ENCODE data around the gene TOPAZ1. TPM values are rescaled to one million over a fixed set of nuclear protein-coding genes. Genes with fewer than 3 reads are reported as not detected.

TOPAZ1 gene
- total RNA-seq, 1 experiment from 2014 or later = not detected

- no peak for DNase-seq (ENCODE audit: low read depth)
Measured at GRCh38 chr3:44242721-44243120, 1.0 kb downstream of the TOPAZ1 start.

DNA sequence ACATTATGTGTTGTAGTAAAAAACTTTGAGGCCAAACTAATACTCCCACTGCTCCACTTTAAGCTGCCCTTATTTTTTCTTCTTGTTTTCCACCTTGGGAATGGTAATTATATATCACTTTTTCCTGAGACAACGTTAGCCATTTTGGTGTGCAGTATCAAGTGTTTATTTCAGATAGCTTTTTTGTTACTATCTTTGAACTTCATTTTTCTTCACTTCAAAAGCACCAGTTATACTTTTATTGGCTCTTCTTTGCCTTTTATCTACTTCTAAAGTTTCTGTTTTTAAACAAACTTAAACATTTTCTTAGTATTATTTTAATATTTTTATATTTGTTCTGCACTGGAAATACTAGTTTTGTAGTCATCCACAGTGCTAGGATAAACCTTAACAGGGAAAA, 6.5 kb downstream of the TOPAZ1 start:
- no peak for DNase-seq (ENCODE audit: low read depth)

GRCh38 chr3:44252332-44252959, 10.8 kb downstream of the TOPAZ1 start:
- no peak for DNase-seq (ENCODE audit: low read depth)

DNA sequence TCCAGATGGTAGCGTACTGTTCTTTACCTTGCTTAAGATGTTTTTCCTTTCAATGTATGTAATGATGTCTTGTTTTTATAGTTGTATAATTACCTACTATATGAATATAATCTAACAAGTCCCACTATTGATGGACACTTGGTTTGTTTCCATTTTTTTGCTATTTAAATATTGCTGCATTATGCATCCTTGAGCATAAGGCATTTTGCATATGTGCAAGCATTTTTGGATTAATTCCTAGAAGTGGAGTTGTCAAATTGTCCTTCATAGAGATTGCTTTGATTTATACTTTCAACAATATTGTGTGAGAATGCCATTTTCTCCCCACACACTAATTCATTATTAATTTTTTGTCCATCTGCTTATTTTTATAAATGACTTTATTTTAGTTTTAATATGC, 17.7 kb downstream of the TOPAZ1 start:
- DNase-seq (ENCODE audit: low read depth) = no peak

DNA sequence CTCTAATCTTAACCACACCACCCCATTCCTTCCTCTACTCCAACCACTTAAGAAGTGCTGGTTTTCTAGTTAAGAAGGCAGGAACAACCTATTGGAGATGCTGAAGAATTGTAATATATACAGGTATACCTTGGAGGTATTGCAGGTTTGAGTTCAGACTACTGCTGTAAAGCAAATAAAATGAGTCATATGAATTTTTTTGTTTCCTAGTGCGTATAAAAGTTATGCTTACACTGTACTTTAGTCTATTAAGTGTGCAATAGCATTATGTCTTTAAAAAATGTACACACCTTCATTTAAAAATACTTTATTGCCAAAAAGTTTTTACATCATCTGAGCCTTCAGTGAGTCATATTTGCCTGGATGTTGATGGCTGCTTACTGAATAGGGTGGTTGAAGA, 22.5 kb downstream of the TOPAZ1 start:
- no peak for DNase-seq (ENCODE audit: low read depth)

DNA sequence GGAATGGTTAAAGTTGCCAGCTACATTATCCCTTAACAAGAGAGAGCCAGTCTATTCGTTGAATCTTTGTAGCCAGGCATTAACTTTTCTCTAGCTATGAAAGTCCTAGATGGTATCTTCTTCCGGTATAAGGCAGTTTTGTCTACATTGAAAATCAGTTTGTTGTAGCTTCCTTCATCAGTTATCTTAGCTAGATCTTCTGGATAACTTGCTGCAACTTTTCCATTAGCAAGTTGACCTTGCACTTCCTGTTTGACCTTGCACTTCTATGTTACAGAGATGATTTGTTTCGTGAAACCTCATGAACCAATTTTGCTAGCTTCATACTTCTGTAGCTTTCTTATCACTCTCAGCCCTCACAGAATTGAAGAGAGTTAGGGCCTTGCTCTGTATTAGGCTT, 24.1 kb downstream of the TOPAZ1 start:
- DNase-seq (ENCODE audit: low read depth) = no peak

DNA sequence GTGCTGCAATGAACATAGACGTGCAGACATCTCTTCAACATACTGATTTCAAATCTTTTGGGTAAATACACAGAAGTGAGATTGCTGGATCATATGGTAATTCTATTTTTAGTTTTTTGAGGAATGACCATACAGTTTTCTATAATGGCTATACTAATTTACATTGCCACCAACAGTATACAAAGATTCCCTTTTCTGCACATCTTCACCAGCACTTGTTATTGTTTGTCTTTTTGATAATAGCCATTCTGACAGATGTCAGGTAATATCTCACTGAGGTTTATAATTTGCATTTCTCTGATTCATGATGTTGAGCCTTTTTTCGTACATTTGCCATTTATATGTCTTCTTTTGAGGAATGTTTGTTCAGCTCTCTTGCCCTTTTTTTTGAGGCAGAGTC, 30.5 kb downstream of the TOPAZ1 start:
- DNase-seq (ENCODE audit: low read depth) = no peak

- no peak for DNase-seq (ENCODE audit: low read depth)
Measured at GRCh38 chr3:44277925-44278324, 36.2 kb downstream of the TOPAZ1 start.

- DNase-seq (ENCODE audit: low read depth) = no peak
Measured at GRCh38 chr3:44280077-44280476, 38.4 kb downstream of the TOPAZ1 start.

- no peak for DNase-seq (ENCODE audit: low read depth)
Measured at GRCh38 chr3:44280631-44281030, 38.9 kb downstream of the TOPAZ1 start.

DNA sequence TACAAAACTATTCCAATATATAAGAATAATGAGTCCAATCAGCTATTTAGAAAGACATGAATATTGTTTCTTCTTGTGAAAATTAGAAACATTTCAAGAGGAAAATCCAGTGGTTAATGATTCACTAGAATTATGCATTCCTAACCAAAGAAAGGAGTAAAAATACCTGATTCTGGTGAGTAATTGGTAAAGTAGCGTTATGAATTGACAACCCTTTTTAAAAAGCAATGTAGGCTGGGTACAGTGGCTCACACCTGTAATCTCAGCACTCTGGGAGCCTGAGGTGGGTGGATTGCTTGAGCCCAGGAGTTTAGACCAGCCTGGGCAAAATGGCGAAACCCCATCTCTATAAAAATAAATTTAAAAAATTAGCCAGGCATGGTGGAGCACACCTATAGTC, 43.3 kb downstream of the TOPAZ1 start:
- no peak for DNase-seq (ENCODE audit: low read depth)

DNA sequence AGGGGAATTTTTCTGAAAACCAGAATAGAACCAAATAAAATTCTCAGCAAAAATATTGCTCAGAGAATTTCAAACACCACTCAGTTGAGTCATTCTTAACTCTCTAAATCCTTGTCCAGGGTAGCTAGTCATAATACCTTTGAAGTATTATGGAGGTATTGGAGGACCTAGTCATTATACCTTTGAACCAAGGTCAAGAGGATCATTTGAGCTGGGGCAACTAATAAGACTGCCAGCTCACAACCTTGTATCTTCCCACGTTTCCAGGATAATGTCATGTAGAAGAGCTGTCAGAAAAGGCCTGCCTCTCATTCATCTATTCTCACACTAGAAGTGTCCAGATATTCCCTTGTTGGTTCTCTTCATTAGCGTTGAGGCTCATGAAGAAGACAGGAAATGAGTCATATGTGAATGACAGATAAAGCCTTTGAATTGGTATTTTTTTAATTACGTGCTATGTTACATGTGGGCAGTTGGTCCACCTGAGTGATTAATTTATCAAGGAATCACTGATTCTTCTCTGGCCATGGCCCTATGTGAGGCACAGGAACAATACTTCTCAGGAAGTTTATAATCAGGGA, 48.3 kb downstream of the TOPAZ1 start:
- no peak for DNase-seq (ENCODE audit: low read depth)

DNA sequence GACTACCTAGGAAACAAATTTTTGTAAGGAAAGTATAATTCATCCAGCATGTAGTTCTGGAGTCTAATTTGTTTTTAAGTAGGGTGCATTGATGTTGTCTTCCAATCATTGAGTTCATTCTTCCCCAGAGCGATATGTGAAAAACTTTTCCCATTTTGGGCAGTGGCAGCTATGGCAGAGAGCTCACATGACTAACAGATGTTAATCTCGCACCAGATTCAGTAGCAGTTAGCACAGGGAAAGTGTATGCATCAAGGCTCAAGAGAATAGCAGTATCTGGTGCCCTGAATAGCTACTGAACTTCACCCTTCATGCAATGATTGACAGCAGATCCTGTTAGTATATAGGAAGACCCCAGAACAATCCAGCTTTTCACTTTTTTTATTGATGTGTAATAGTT, 50.6 kb downstream of the TOPAZ1 start:
- no peak for DNase-seq (ENCODE audit: low read depth)

GRCh38 chr3:44292947-44293346, 51.3 kb downstream of the TOPAZ1 start:
- DNase-seq (ENCODE audit: low read depth) = no peak

GRCh38 chr3:44297255-44297654, 55.6 kb downstream of the TOPAZ1 start:
- DNase-seq (ENCODE audit: low read depth) = no peak

DNA sequence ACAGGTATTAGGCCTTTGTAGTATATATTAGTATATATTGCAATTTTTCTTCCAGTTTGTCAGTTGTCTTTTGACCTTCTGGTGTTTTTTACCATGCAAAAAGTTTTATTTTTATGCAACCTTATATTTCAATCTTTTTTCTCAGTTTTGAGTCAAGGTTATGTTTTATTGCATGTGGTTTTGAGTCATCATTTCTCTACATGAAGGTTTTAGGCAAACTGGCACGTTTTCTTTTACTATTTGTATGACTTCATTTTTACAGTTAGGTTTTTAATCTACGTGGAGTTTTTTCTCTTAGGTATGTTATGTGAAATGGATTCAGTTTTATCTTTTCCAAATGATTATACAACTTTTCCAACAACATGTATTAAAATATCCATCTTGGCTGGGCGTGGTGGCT, 60.1 kb downstream of the TOPAZ1 start:
- DNase-seq (ENCODE audit: low read depth) = peak; percentile 13

DNA sequence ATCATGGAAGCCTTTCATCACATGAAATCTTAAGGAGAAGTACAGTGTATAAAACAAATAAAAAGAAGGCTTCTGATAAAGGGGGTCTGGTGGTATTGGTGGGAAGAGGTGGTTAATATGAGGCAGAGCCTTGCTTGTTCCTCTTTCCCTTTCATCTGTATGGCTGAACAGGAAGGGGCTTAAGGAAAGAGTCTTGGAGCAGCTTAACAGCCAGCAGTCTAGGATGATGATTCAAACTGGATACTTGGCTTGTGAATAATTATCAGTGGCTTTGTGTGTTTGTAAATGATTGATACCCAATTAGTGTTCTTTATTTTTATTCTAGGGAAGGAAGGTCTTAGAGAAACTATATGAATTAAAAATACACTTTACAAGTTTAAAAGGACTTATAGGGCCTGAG, 67.8 kb downstream of the TOPAZ1 start:
- no peak for DNase-seq (ENCODE audit: low read depth)

GRCh38 chr3:44318891-44319311, 77.2 kb downstream of the TOPAZ1 start:
- no peak for DNase-seq (ENCODE audit: low read depth)

- DNase-seq (ENCODE audit: low read depth) = no peak
Measured at GRCh38 chr3:44321335-44321734, 79.6 kb downstream of the TOPAZ1 start.

DNA sequence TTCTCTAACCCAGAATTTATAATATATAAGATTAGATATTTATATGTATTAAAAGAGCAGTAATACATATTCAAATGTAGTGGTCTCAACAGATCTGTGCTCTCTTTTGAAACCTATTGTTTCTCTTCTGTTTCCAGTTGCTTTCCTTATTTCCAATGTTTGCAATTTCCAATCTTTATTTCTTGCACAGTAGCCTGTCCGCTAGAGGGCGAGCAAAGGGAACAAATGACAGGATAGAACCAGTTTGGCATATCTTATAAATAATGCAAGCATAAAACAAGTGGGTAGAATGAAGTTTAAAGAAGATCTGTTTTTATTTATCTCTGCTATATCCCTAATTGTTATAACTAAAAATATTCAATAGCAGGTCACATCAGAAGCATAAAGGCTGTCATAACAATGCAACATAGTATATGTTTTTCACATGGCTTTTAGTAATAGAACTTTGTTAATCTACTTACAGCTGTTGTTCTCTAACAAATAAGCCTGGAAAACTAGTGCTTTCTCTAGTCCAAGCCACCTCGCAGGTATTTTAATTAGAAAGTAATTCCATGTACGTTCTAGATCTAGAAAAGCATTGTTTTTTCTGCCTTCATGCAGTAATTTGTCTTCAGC, 81.8 kb downstream of the TOPAZ1 start:
- DNase-seq (ENCODE audit: low read depth) = peak; percentile 63

DNA sequence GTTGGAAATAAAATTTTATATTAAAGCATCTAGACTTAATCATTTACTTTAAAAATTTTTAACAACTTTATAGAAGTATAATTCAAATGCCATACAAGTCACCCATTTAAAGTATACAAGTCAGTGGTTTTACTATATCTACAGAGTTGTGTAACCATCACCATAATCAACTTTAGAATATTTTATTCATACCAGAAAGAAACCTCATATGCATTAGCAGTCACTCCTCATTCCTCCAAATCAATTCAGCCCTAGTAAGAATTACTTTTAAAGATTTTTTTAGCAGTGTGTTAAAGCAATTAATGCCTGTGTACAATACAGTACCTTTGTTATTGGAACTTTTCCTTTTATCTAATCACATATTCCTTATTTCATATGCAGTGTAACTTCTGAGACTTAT, 82.9 kb downstream of the TOPAZ1 start:
- no peak for DNase-seq (ENCODE audit: low read depth)

GRCh38 chr3:44326019-44326418, 84.3 kb downstream of the TOPAZ1 start:
- DNase-seq (ENCODE audit: low read depth) = peak; percentile 31

- DNase-seq (ENCODE audit: low read depth) = no peak
Measured at GRCh38 chr3:44326515-44326914, 84.8 kb downstream of the TOPAZ1 start.

Measured in LHCN-M2 (cell line).